Measurements from ENCODE around the gene PDE11A.

- TF ChIP-seq EGR1 (IDR thresholded peaks at IDR 0.05; ENCODE audit: borderline replicate concordance, low read depth, low read length) (no peak), USF2 (IDR thresholded peaks at IDR 0.05; ENCODE audit: low read length) (no peak), TCF12 (IDR thresholded peaks at IDR 0.05; ENCODE audit: low read depth, low read length) (no peak)
Observed at GRCh38 chr2:177908824-177909223, 163.8 kb downstream of the PDE11A start.

Measured in H1 (cell line).